Activated CD8-positive, alpha-beta T cell treated with anti-CD3 and anti-CD28 coated beads for 36 hours (primary cell): Measurements from ENCODE around the gene TMEM178B. TPM values are rescaled to one million over a fixed set of nuclear protein-coding genes. Genes with fewer than 3 reads are reported as not detected.

Source experiments
- ATAC-seq: fragments of 200-7000 bp; cut with Tn5 transposase; one replicate; pipeline ENCODE4 v1.10.0; 2021; ENCODE audit warnings: mild to moderate bottlenecking, moderate library complexity
- CTCF ChIA-PET: fragments of 350-600 bp; sonication (Branson Sonifier 250); formaldehyde crosslinking; loops from one replicate; lab custom pipeline; 2021; ENCODE audit warnings: antibody characterized with exemption; lab: Charles Lee
- POLR2A ChIA-PET: fragments of 350-600 bp; sonication (Branson Sonifier 250); formaldehyde crosslinking; loops from one replicate; lab custom pipeline; 2021; ENCODE audit warnings: antibody characterized with exemption; lab: Charles Lee
- DNase-seq: peaks from one replicate; pipeline ENCODE4 v3.0.0-alpha.2; 2020
- H3K27ac Mint-ChIP-seq: one replicate; pipeline ENCODE4 v1.8.0; 2021; ENCODE audit warnings: mild to moderate bottlenecking, mixed read lengths
- H3K27me3 Mint-ChIP-seq: one replicate; pipeline ENCODE4 v1.8.0; 2021; ENCODE audit warnings: mixed read lengths
- H3K36me3 Mint-ChIP-seq: one replicate; pipeline ENCODE4 v1.8.0; 2021; ENCODE audit warnings: low read depth, mixed read lengths
- H3K4me1 Mint-ChIP-seq: one replicate; pipeline ENCODE4 v1.8.0; 2021; ENCODE audit warnings: low read depth, mixed read lengths
- H3K4me3 Mint-ChIP-seq: one replicate; pipeline ENCODE4 v1.8.0; 2021; ENCODE audit warnings: mild to moderate bottlenecking, moderate library complexity, mixed read lengths
- H3K9me3 Mint-ChIP-seq: one replicate; pipeline ENCODE4 v1.8.0; 2021; ENCODE audit warnings: mixed read lengths
- CTCF ChIP-seq: fragments of 200-600 bp; IDR thresholded peaks from one replicate; pipeline ENCODE4 v1.8.0; 2022; ENCODE audit warnings: antibody characterized with exemption, mild to moderate bottlenecking
- intact Hi-C: fragments of 100-400 bp; cut with micrococcal nuclease; formaldehyde crosslinking; loops from one replicate; pipeline ENCODE4 v1.10.0; 2022
- total RNA-seq, 2 experiments: library from RNA; stranded (reverse); gene quantifications; one replicate each; pipeline ENCODE4 v1.2.3, GENCODE V29; 2021

TMEM178B gene
- total RNA-seq, 2 experiments from 2014 or later: 0.34 to 1.1 TPM

GRCh38 chr7:141430455-141431139, 356.7 kb downstream of the TMEM178B start:
- no peak for ATAC-seq
- H3K27ac Mint-ChIP-seq: no peak overlapping the region

GRCh38 chr7:141431140-141431479, 357.2 kb downstream of the TMEM178B start:
- no peaks in the 10 kb centered on the region for H3K36me3 Mint-ChIP-seq
- CTCF ChIA-PET: no interaction called here

More at GRCh38 chr7:141430455-141431139, 356.7 kb downstream of the TMEM178B start:
- peaks cover 18% of the 10 kb centered on the region for H3K27me3 Mint-ChIP-seq
- no peaks in the 10 kb centered on the region for H3K36me3 Mint-ChIP-seq
- DNase-seq: no peak
- no peak overlapping the region for H3K4me3 Mint-ChIP-seq
- H3K4me1 Mint-ChIP-seq: no peaks in the 10 kb centered on the region
- no peak for TF ChIP-seq CTCF
- ChIA-PET POLR2A (interaction anchor here (0.8 kb wide), 1 partner anchor 95 kb away, joined by 3 read pairs; no protein-coding TSS in a partner anchor), CTCF (no interaction called here)
- intact Hi-C loops: no loop called here
- H3K9me3 Mint-ChIP-seq: peaks cover 6% of the 10 kb centered on the region

GRCh38 chr7:141431711-141432110, 357.8 kb downstream of the TMEM178B start:
- no peak for DNase-seq
- Mint-ChIP-seq H3K27me3 (peaks cover 16% of the 10 kb centered on the region), H3K36me3 (no peaks in the 10 kb centered on the region), H3K9me3 (peaks cover 3% of the 10 kb centered on the region), H3K27ac (no peak overlapping the region), H3K4me1 (no peaks in the 10 kb centered on the region), H3K4me3 (no peak overlapping the region)
- TF ChIP-seq CTCF: no peak
- CTCF ChIA-PET: no interaction called here
- ATAC-seq: no peak
- POLR2A ChIA-PET: no interaction called here
- intact Hi-C loops: no loop called here

More at GRCh38 chr7:141431140-141431479, 357.2 kb downstream of the TMEM178B start:
- Mint-ChIP-seq H3K4me3 (no peak overlapping the region), H3K27me3 (peaks cover 18% of the 10 kb centered on the region), H3K9me3 (peaks cover 6% of the 10 kb centered on the region), H3K27ac (no peak overlapping the region), H3K4me1 (no peaks in the 10 kb centered on the region)
- intact Hi-C loops: no loop called here
- POLR2A ChIA-PET: interaction anchor here (0.8 kb wide), 1 partner anchor 94 kb away, joined by 3 read pairs; no protein-coding TSS in a partner anchor
- ATAC-seq: no peak
- TF ChIP-seq CTCF: no peak
- no peak for DNase-seq

GRCh38 chr7:141433698-141434097, 359.8 kb downstream of the TMEM178B start:
- CTCF ChIA-PET: no interaction called here
- no peak for TF ChIP-seq CTCF
- Mint-ChIP-seq H3K4me3 (no peak overlapping the region), H3K9me3 (no peaks in the 10 kb centered on the region), H3K4me1 (no peaks in the 10 kb centered on the region), H3K27me3 (peaks cover 15% of the 10 kb centered on the region), H3K36me3 (no peaks in the 10 kb centered on the region), H3K27ac (no peak overlapping the region)
- intact Hi-C loops: no loop called here
- POLR2A ChIA-PET: no interaction called here
- ATAC-seq (no peak), DNase-seq (no peak)

- intact Hi-C loops: no loop called here
These were observed 362.3 kb downstream of the TMEM178B start for GRCh38 chr7:141436139-141436538.

More at GRCh38 chr7:141436139-141436538, 362.3 kb downstream of the TMEM178B start:
- ATAC-seq: no peak
- no peak for DNase-seq
- no peak overlapping the region for H3K27ac Mint-ChIP-seq
- H3K4me1 Mint-ChIP-seq: no peaks in the 10 kb centered on the region
- POLR2A ChIA-PET: no interaction called here
- no peak for TF ChIP-seq CTCF
- H3K27me3 Mint-ChIP-seq: peaks cover 6% of the 10 kb centered on the region
- CTCF ChIA-PET: no interaction called here
- H3K9me3 Mint-ChIP-seq: no peaks in the 10 kb centered on the region
- no peak overlapping the region for H3K4me3 Mint-ChIP-seq
- H3K36me3 Mint-ChIP-seq: no peaks in the 10 kb centered on the region
